ENCODE data around the gene ASIC2.

Gene ASIC2

GRCh38 chr17:33121756-33122155, 171.3 kb downstream of the ASIC2 start:
- Histone ChIP-seq H3K27ac (replicated peaks) (no peak overlapping the region), H3K4me3 (replicated peaks; ENCODE audit: insufficient read depth, low read length) (no peak overlapping the region), H3K27me3 (ENCODE audit: insufficient read depth, poor library complexity, severe bottlenecking) (no peaks in the 10 kb centered on the region)
- no peak for TF ChIP-seq REST (IDR thresholded peaks at IDR 0.05; ENCODE audit: insufficient replicate concordance, low read depth)
- no peak for DNase-seq (ENCODE audit: low read depth in 1 of 2, low spot score in 1 of 2)

- H3K27me3 ChIP-seq (ENCODE audit: insufficient read depth, poor library complexity, severe bottlenecking) = no peaks in the 10 kb centered on the region
- DNase-seq (ENCODE audit: low read depth in 1 of 2, low spot score in 1 of 2) = no peak
- H3K27ac ChIP-seq (replicated peaks) = no peak overlapping the region
- no peak overlapping the region for H3K4me3 ChIP-seq (replicated peaks; ENCODE audit: insufficient read depth, low read length)
- TF ChIP-seq GABPA (IDR thresholded peaks at IDR 0.05; ENCODE audit: low read depth) (no peak), SPI1 (IDR thresholded peaks at IDR 0.05; ENCODE audit: borderline replicate concordance, low read depth) (no peak), CTCF (IDR thresholded peaks at IDR 0.05; ENCODE audit: insufficient read depth, low read length) (no peak), REST (IDR thresholded peaks at IDR 0.05; ENCODE audit: insufficient replicate concordance, low read depth) (no peak), POLR2AphosphoS5 (IDR thresholded peaks at IDR 0.05; ENCODE audit: low read depth) (no peak)
Measured at GRCh38 chr17:33121272-33121671, 171.8 kb downstream of the ASIC2 start.

GRCh38 chr17:33120103-33120502, 173.0 kb downstream of the ASIC2 start:
- H3K4me3 ChIP-seq (replicated peaks; ENCODE audit: insufficient read depth, low read length) = no peak overlapping the region
- no peaks in the 10 kb centered on the region for H3K27me3 ChIP-seq (ENCODE audit: insufficient read depth, poor library complexity, severe bottlenecking)
- no peak for TF ChIP-seq GABPA (IDR thresholded peaks at IDR 0.05; ENCODE audit: low read depth)
- TF ChIP-seq CTCF (IDR thresholded peaks at IDR 0.05; ENCODE audit: insufficient read depth, low read length) = no peak
- TF ChIP-seq REST (IDR thresholded peaks at IDR 0.05; ENCODE audit: insufficient replicate concordance, low read depth) = no peak
- TF ChIP-seq SPI1 (IDR thresholded peaks at IDR 0.05; ENCODE audit: borderline replicate concordance, low read depth) = no peak
- no peak for DNase-seq (ENCODE audit: low read depth in 1 of 2, low spot score in 1 of 2)
- no peak overlapping the region for H3K27ac ChIP-seq (replicated peaks)

All from HL-60 (cell line).